Activated CD4-positive, alpha-beta T cell treated with anti-CD3 and anti-CD28 coated beads, Interleukin-10, Interleukin-2, amounts not matched to agents 100 ng/mL and 50 ng/mL, durations not matched to agents 16 hours and 8 hours (primary cell): ENCODE data around the gene PIGS.

Experiments
- DNase-seq: peaks from one replicate; pipeline ENCODE4 v3.0.0-alpha.2; 2020

PIGS gene

GRCh38 chr17:28549236-28550132 is 21.8 kb downstream of the PIGS start:
- DNase-seq, result peak; percentile 81

GRCh38 chr17:28548417-28549130 is 22.8 kb downstream of the PIGS start:
- no peak for DNase-seq

GRCh38 chr17:28547623-28548416 is 23.5 kb downstream of the PIGS start:
- DNase-seq, result peak; percentile 89

- DNase-seq, result no peak
Observed at GRCh38 chr17:28547096-28547622, 24.2 kb downstream of the PIGS start.

GRCh38 chr17:28545787-28546415 is 25.4 kb downstream of the PIGS start:
- DNase-seq, result no peak

GRCh38 chr17:28545141-28545503 is 26.2 kb downstream of the PIGS start:
- DNase-seq, result no peak

GRCh38 chr17:28544402-28545140 is 26.8 kb downstream of the PIGS start:
- DNase-seq, result no peak

- no peak for DNase-seq
Observed at GRCh38 chr17:28541439-28541838, 29.9 kb downstream of the PIGS start.

- no peak for DNase-seq
Observed at GRCh38 chr17:28540231-28540630, 31.1 kb downstream of the PIGS start.

GRCh38 chr17:28538296-28538895 is 32.9 kb downstream of the PIGS start:
- DNase-seq, result no peak

- DNase-seq, result no peak
Observed at GRCh38 chr17:28537219-28537610, 34.1 kb downstream of the PIGS start.

- DNase-seq, result no peak
Observed at GRCh38 chr17:28536532-28537218, 34.6 kb downstream of the PIGS start.

- no peak for DNase-seq
Observed at GRCh38 chr17:28534740-28535375, 36.5 kb downstream of the PIGS start.

GRCh38 chr17:28533091-28533807 is 38.1 kb downstream of the PIGS start:
- DNase-seq, result no peak

- DNase-seq, result no peak
Observed at GRCh38 chr17:28532050-28532960, 39.0 kb downstream of the PIGS start.

GRCh38 chr17:28530926-28531325 is 40.4 kb downstream of the PIGS start:
- no peak for DNase-seq

GRCh38 chr17:28530250-28530649 is 41.1 kb downstream of the PIGS start:
- DNase-seq, result no peak

- DNase-seq, result no peak
Observed at GRCh38 chr17:28529013-28529400, 42.3 kb downstream of the PIGS start.
